ENCODE measurements around the gene SELENOK.

DNA sequence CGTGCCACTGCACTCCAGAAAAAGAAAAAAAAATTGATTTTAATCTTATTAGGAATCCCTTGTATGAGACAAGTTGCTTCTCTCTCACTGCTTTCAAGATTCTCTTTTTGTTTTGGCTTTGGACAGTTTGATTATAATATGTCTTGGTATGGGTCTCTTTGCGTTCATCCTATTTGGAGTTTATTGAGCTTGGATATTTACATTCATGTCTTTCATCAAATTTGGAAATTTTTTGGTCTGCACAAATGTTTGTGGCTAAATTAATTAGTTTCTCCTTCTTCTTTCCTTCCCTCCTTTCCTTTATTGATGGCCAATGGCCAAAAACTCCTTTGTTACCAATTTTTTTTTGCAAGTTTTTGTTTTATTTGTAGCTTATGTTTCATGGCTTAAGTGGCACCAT is 28.1 kb upstream of the SELENOK start:
- TF ChIP-seq TAF1 (IDR thresholded peaks at IDR 0.05; ENCODE audit: low read depth) (no peak), EZH2 (IDR thresholded peaks at IDR 0.05; ENCODE audit: borderline replicate concordance, insufficient read depth, low read length, poor library complexity, severe bottlenecking) (no peak), SMC3 (conservative IDR thresholded peaks at IDR 0.05; ENCODE audit: poor library complexity) (no peak), EP300 (conservative IDR thresholded peaks at IDR 0.05; ENCODE audit: poor library complexity, severe bottlenecking) (no peak), MXI1 (conservative IDR thresholded peaks at IDR 0.05; ENCODE audit: poor library complexity, severe bottlenecking) (no peak)
- TF ChIP-seq, protein P1, sequence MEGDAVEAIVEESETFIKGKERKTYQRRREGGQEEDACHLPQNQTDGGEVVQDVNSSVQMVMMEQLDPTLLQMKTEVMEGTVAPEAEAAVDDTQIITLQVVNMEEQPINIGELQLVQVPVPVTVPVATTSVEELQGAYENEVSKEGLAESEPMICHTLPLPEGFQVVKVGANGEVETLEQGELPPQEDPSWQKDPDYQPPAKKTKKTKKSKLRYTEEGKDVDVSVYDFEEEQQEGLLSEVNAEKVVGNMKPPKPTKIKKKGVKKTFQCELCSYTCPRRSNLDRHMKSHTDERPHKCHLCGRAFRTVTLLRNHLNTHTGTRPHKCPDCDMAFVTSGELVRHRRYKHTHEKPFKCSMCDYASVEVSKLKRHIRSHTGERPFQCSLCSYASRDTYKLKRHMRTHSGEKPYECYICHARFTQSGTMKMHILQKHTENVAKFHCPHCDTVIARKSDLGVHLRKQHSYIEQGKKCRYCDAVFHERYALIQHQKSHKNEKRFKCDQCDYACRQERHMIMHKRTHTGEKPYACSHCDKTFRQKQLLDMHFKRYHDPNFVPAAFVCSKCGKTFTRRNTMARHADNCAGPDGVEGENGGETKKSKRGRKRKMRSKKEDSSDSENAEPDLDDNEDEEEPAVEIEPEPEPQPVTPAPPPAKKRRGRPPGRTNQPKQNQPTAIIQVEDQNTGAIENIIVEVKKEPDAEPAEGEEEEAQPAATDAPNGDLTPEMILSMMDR (IDR thresholded peaks at IDR 0.05; ENCODE audit: poor library complexity, severe bottlenecking): no peak
